Duodenal mucosa (tissue), 2 donors: Measurements from ENCODE around the gene MDM2.

Source experiments
- H3K27ac ChIP-seq: one replicate; pipeline ENCODE4 v1.7.0; 2013; ENCODE audit warnings: low read depth, low read length
- H3K27me3 ChIP-seq, 2 donors: one replicate each; pipeline ENCODE4 v1.7.0; 2013; ENCODE audit warnings: low read length in 2 of 2, control low read depth in 1 of 2; ENCODE audit not compliant: insufficient read depth in 2 of 2, control insufficient read depth in 1 of 2
- H3K36me3 ChIP-seq, 2 donors: one replicate each; pipeline ENCODE4 v1.7.0; 2013; ENCODE audit warnings: low read length in 2 of 2, control low read depth in 1 of 2; ENCODE audit not compliant: insufficient read depth in 2 of 2, control insufficient read depth in 1 of 2
- H3K4me1 ChIP-seq, 2 donors: one replicate each; pipeline ENCODE4 v1.7.0; 2013; ENCODE audit warnings: low read length in 2 of 2, control low read depth in 1 of 2; ENCODE audit not compliant: insufficient read depth in 2 of 2, control insufficient read depth in 1 of 2
- H3K4me3 ChIP-seq, 2 donors: one replicate each; pipeline ENCODE4 v1.7.0; 2013; ENCODE audit warnings: low read length in 2 of 2, low read depth in 1 of 2
- H3K9ac ChIP-seq, 2 donors: one replicate each; pipeline ENCODE4 v1.7.0; 2013; ENCODE audit warnings: low read length in 2 of 2, low read depth in 1 of 2
- H3K9me3 ChIP-seq, 2 donors: one replicate each; pipeline ENCODE4 v1.7.0; 2013; ENCODE audit warnings: low read length in 2 of 2, control low read depth in 1 of 2; ENCODE audit not compliant: control insufficient read depth in 1 of 2

MDM2 gene

DNA sequence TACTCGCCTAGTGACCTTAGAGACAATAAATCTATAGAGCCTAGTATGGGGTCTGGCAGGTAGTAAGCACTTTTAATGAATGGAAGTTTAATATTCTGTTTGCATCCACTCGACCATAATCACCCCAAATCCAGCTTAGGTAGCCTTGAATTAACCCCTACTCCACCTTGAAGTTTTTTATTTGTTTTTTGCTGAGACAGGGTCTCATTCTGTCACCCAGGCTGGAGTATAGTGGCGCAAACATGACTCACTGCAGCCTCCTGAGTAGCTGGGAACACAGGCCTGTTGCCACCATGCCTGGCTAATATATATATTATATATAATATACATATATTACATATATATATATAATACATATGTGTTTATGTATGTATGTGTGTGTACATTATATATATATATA is 38.8 kb downstream of the MDM2 start:
- H3K4me1 ChIP-seq, result no peaks in the 10 kb centered on the region
- no peak overlapping the region for H3K9ac ChIP-seq
- H3K27me3 ChIP-seq, result no peaks in the 10 kb centered on the region
- no peak overlapping the region for H3K4me3 ChIP-seq
- H3K9me3 ChIP-seq, result no peaks in the 10 kb centered on the region
- peaks cover 10 to 20% of the 10 kb centered on the region in 2 donors for H3K36me3 ChIP-seq
- H3K27ac ChIP-seq, result no peak overlapping the region

GRCh38 chr12:68850390-68850789 is 42.4 kb downstream of the MDM2 start:
- H3K36me3 ChIP-seq, result no peaks in the 10 kb centered on the region
- H3K27me3 ChIP-seq, result no peaks in the 10 kb centered on the region
- no peak overlapping the region for H3K4me3 ChIP-seq
- no peaks in the 10 kb centered on the region for H3K4me1 ChIP-seq
- H3K9me3 ChIP-seq, result no peaks in the 10 kb centered on the region
- H3K9ac ChIP-seq, result no peak overlapping the region
- no peak overlapping the region for H3K27ac ChIP-seq

DNA sequence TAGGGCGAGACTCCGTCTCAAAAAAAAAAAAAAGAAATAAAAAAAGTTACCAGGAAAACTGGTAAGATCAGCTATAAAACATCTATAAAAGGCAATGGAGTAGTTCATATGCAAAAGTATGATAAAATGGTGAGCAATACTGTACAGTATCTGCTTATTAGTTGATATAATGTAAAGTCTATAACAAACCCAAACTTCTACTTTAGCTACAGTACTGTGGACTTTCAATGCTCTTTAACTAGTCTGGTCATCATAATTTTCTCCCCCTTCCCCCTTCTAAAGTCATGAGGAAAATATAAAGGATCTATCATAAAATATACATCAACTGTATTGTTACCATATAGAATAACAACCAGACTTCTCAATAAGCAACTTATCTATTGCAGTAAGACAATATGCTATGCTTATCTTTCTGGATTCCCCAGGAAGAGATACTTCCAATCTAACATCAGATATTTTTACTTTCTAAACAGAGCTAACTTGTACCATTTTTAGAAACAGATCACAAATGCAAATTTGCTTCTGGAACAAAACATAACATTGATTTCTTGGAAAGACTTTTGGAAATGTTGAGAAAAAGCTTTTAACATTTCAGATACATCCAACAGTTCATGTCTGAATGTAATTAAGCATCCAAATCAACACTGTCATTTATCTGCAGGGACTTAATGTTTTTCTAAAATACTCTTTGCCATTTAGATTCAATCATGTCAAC is 43.8 kb downstream of the MDM2 start:
- Histone ChIP-seq H3K27ac (no peak overlapping the region), H3K9ac (no peak overlapping the region), H3K4me1 (no peaks in the 10 kb centered on the region), H3K27me3 (no peaks in the 10 kb centered on the region), H3K4me3 (no peak overlapping the region), H3K9me3 (no peaks in the 10 kb centered on the region), H3K36me3 (no peaks in the 10 kb centered on the region)

- no peak overlapping the region for H3K27ac ChIP-seq
These were observed 45.6 kb downstream of the MDM2 start for GRCh38 chr12:68853396-68854077.

DNA sequence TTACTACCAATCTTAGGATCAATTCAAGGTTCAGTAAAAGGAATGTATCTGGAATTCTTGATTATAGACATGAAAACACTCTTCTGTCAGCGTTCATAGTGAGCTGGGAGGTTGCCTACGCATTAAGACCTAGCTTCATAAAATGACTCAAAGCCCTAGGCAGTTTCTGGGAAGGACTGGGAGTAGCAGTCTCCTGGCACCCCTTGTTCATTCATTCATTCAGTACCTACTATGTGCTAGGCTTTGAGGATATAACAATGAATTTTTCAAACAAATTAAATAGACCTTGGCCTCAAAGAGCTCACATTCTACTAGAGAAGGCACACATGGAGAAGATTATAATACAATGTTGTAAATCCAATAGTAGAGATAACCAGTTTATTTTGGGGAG is 46.1 kb downstream of the MDM2 start:
- no peaks in the 10 kb centered on the region for H3K9me3 ChIP-seq
- no peaks in the 10 kb centered on the region for H3K4me1 ChIP-seq
- no peak overlapping the region for H3K27ac ChIP-seq
- H3K4me3 ChIP-seq, result no peak overlapping the region
- H3K27me3 ChIP-seq, result no peaks in the 10 kb centered on the region
- H3K36me3 ChIP-seq, result no peaks in the 10 kb centered on the region
- H3K9ac ChIP-seq, result no peak overlapping the region

More at GRCh38 chr12:68853396-68854077, 45.6 kb downstream of the MDM2 start:
- Histone ChIP-seq H3K9me3 (no peaks in the 10 kb centered on the region), H3K36me3 (no peaks in the 10 kb centered on the region), H3K4me3 (no peak overlapping the region), H3K4me1 (no peaks in the 10 kb centered on the region), H3K27me3 (no peaks in the 10 kb centered on the region), H3K9ac (no peak overlapping the region)

DNA sequence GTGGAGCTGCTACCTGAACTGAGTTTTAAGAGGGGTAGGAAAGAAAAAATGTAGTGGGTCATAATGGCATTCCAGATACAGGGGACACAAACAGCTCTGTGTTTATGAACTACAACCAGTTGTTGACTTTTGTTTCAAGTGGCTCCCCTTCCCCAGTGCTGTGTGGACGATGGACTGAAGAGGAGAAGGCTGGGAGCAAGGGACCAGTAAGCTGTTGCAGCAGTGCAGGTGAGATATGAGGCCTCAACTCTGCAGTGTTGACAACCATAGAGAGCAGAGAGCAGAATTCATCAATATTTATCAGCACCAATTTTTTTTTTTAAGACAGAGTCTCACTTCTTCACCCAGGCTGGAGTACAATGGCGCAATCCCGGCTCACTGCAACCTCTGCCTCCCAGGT is 46.6 kb downstream of the MDM2 start:
- H3K36me3 ChIP-seq, result no peaks in the 10 kb centered on the region
- H3K27ac ChIP-seq, result no peak overlapping the region
- H3K27me3 ChIP-seq, result no peaks in the 10 kb centered on the region
- H3K9me3 ChIP-seq, result no peaks in the 10 kb centered on the region
- no peak overlapping the region for H3K4me3 ChIP-seq
- H3K9ac ChIP-seq, result no peak overlapping the region
- no peaks in the 10 kb centered on the region for H3K4me1 ChIP-seq

- Histone ChIP-seq H3K9ac (no peak overlapping the region), H3K9me3 (no peaks in the 10 kb centered on the region), H3K4me1 (no peaks in the 10 kb centered on the region), H3K36me3 (no peaks in the 10 kb centered on the region), H3K27me3 (no peaks in the 10 kb centered on the region), H3K4me3 (no peak overlapping the region), H3K27ac (no peak overlapping the region)
These were observed 47.1 kb downstream of the MDM2 start for GRCh38 chr12:68855111-68855510.

GRCh38 chr12:68855771-68856170 is 47.8 kb downstream of the MDM2 start:
- Histone ChIP-seq H3K4me1 (no peaks in the 10 kb centered on the region), H3K36me3 (no peaks in the 10 kb centered on the region), H3K4me3 (no peak overlapping the region), H3K27me3 (no peaks in the 10 kb centered on the region), H3K9me3 (no peaks in the 10 kb centered on the region), H3K27ac (no peak overlapping the region), H3K9ac (no peak overlapping the region)

DNA sequence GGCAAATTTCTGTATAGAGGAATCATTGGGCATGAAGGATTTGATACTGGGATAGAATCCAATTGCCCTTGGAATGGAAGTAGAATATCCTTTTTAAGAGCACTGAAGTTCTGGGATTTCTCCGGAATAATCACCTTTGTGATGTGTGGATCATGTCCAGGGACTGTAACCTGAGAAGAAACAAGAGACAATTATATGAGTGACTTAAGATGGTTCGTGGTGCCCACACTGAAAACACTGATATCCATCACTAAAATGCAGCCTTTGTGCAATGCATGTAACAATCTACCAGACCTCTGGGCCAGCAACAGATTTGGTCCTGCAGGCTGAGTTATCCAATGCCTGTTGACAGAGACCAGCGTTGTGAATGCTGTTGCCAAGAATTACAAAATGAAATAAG is 48.5 kb downstream of the MDM2 start:
- no peaks in the 10 kb centered on the region for H3K36me3 ChIP-seq
- H3K4me1 ChIP-seq, result no peaks in the 10 kb centered on the region
- H3K4me3 ChIP-seq, result no peak overlapping the region
- H3K9ac ChIP-seq, result no peak overlapping the region
- no peaks in the 10 kb centered on the region for H3K27me3 ChIP-seq
- no peaks in the 10 kb centered on the region for H3K9me3 ChIP-seq
- no peak overlapping the region for H3K27ac ChIP-seq

GRCh38 chr12:68861890-68862289 is 53.9 kb downstream of the MDM2 start:
- Histone ChIP-seq H3K4me1 (no peaks in the 10 kb centered on the region), H3K9ac (no peak overlapping the region), H3K4me3 (no peak overlapping the region), H3K36me3 (no peaks in the 10 kb centered on the region), H3K27me3 (no peaks in the 10 kb centered on the region), H3K27ac (no peak overlapping the region), H3K9me3 (no peaks in the 10 kb centered on the region)
